ENCODE results near the gene SLC13A3.

DNA sequence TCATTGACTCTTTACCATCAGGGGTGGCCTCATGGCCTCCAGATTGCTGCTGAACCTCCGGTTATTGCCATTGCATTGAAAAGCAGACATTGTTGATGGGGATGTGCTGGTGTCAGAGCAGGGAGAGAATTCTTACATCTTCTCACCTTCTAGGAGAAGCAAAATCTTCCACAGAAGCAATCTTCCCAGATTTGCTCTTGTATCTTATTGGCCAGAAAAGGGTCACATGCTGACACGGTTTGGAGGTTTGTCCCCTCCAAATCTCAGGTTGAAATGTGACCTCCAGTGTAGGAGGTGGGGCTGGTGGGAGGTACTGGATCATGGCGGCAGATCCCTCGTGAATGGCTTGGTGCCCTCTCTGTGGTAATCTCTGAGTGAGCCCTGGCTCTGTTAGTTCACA lies 27.3 kb upstream of the SLC13A3 start:
- TF ChIP-seq, protein P1, sequence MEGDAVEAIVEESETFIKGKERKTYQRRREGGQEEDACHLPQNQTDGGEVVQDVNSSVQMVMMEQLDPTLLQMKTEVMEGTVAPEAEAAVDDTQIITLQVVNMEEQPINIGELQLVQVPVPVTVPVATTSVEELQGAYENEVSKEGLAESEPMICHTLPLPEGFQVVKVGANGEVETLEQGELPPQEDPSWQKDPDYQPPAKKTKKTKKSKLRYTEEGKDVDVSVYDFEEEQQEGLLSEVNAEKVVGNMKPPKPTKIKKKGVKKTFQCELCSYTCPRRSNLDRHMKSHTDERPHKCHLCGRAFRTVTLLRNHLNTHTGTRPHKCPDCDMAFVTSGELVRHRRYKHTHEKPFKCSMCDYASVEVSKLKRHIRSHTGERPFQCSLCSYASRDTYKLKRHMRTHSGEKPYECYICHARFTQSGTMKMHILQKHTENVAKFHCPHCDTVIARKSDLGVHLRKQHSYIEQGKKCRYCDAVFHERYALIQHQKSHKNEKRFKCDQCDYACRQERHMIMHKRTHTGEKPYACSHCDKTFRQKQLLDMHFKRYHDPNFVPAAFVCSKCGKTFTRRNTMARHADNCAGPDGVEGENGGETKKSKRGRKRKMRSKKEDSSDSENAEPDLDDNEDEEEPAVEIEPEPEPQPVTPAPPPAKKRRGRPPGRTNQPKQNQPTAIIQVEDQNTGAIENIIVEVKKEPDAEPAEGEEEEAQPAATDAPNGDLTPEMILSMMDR (IDR thresholded peaks at IDR 0.05; ENCODE audit: insufficient read depth, low read length, poor library complexity, severe bottlenecking) = no peak
- no peak for TF ChIP-seq EZH2phosphoT487 (conservative IDR thresholded peaks at IDR 0.05; ENCODE audit: low read length)
